Sigmoid colon (tissue), 7 donors: Measurements from ENCODE around the gene CENPU. TPM values are rescaled to one million over a fixed set of nuclear protein-coding genes. Genes with fewer than 3 reads are reported as not detected.

Source experiments
- DNase-seq: peaks from one replicate; pipeline ENCODE4 v3.0.0-alpha.2; 2019
- H3K27ac ChIP-seq, 4 donors: fragments of 200-600 bp; sonication (generic); one replicate each; pipeline ENCODE4 v1.5.1; 2016 to 2019; ENCODE audit warnings: mild to moderate bottlenecking in 1 of 4
- H3K27me3 ChIP-seq, 3 donors: fragments of 200-600 bp; sonication (generic); one replicate each; pipeline ENCODE4 v1.5.1; 2019; ENCODE audit warnings: mild to moderate bottlenecking in 1 of 3
- H3K36me3 ChIP-seq, 4 donors: fragments of 200-600 bp; sonication (generic); one replicate each; pipeline ENCODE4 v1.5.1; 2016 to 2019
- H3K4me1 ChIP-seq, 4 donors: fragments of 200-600 bp; sonication (generic); one replicate each; pipeline ENCODE4 v1.5.1; 2017 to 2019
- H3K4me3 ChIP-seq, 4 donors: fragments of 200-600 bp; sonication (generic); one replicate each; pipeline ENCODE4 v1.5.1; 2017 to 2019; ENCODE audit warnings: mild to moderate bottlenecking in 2 of 4, moderate library complexity in 1 of 4
- H3K9me3 ChIP-seq, 4 donors: fragments of 200-600 bp in 3 of 4; sonication (generic) in 3 of 4; one replicate each; pipeline versions ENCODE4 v1.5.1 to v1.6.1; 2013 to 2019
- CTCF ChIP-seq, 4 experiments: fragments of 450-650 bp in 3 of 4; fragments of 200-600 bp in 1 of 4; IDR thresholded peaks; one replicate each; pipeline ENCODE4 v1.5.1; 2016 to 2019; ENCODE audit warnings: antibody characterized with exemption in 4 of 4, mild to moderate bottlenecking in 3 of 4, moderate library complexity in 2 of 4
- EP300 ChIP-seq, 4 donors: sonication (generic); formaldehyde crosslinking; IDR thresholded peaks; one replicate each; pipeline ENCODE4 v1.6.1; 2017; ENCODE audit warnings: antibody characterized with exemption in 4 of 4
- POLR2A ChIP-seq, 2 donors: fragments of 450-650 bp; IDR thresholded peaks; one replicate each; pipeline ENCODE4 v1.6.1; 2016; ENCODE audit warnings: antibody characterized with exemption in 2 of 2, mild to moderate bottlenecking in 2 of 2, moderate library complexity in 2 of 2
- POLR2AphosphoS5 ChIP-seq, 4 donors: sonication (generic); formaldehyde crosslinking; IDR thresholded peaks; one replicate each; pipeline ENCODE4 v1.6.1; 2017; ENCODE audit warnings: antibody characterized with exemption in 4 of 4
- WGBS, 2 donors: extraction: QIAGEN DNeasy Blood & Tissue Kit; methylation state at CpG; one replicate each; pipeline ENCODE4 v1.1.7; 2013; 5-methylcytosine and 5-hydroxymethylcytosine counted together
- intact Hi-C: fragments of 100-400 bp; cut with DNase I; formaldehyde crosslinking; loops from one replicate; pipeline ENCODE4 v1.15.1; 2023
- polyA plus RNA-seq, 3 donors: library from polyadenylated mRNA; stranded (reverse); fragments of 200-250 nt; gene quantifications; one replicate each; pipeline ENCODE4 v1.2.3, GENCODE V29; 2013
- total RNA-seq, 4 donors: library from RNA; depleted of rRNA; stranded (reverse); fragments of >200 nt; gene quantifications; one replicate each; pipeline ENCODE4 v1.1.0, GENCODE V29; 2016
- donor health status: healthy with polysubstance abuse.
- donor health status: Bipolar disorder and iron deficiency.
- donor health status: healthy.

Gene CENPU
- total and polyA plus RNA-seq, 7 donors, result 0.95 to 14.4 (median 2.8) TPM; not detected in 1

DNA sequence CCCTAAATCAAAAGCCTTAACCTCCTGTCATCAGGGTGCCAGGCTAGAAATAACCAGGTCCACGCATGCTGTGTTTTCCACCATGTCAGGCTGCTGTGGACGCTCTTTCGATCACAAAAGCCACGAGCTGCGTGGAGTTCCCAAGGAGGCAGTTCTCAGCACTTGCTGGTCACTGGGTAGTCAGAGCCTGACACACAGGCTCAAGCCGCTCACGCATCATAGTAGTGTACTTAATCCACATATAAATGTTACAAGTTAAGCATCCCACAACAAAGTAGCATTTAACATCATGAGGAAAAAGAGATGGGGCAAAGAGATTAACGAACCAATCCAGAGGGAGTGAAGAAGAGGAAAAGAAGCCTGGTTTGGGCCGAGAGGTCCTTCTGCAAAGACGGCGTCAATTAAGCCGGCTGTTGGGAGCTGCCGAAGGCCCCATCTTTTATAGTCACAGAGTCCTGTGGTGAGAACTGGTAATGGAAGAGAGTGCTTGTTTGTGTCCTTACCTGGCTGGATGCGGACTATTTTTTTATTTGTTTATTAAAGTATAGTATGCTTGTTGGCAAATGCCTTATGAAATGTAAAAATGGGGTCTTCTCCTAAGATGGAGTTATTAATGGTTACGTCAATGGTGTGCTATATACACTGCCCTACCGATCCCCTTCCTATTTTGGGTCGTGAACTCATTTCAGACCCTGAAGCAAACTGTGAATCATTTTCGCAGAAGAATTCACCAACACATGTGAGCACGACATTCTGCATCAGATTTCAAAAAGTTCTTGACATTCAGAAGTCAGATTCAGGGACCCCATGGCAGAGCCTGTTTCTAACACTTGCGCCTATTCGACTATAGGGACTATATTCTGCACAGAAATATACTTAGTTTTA lies 83.7 kb downstream of the CENPU start:
- no peak for TF ChIP-seq EP300 (IDR thresholded peaks at IDR 0.05)
- TF ChIP-seq POLR2AphosphoS5 (IDR thresholded peaks at IDR 0.05), result no peak
- no peak for TF ChIP-seq CTCF (IDR thresholded peaks at IDR 0.05)
- TF ChIP-seq POLR2A (IDR thresholded peaks at IDR 0.05), result no peak
- Histone ChIP-seq H3K4me3 (peak overlapping the region; percentile 64 to 86 (median 82)), H3K9me3 (no peaks in the 10 kb centered on the region), H3K27ac (peak overlapping the region; percentile 94 to 100 (median 97)), H3K36me3 (peaks cover 0 to 7% (median 0%) of the 10 kb centered on the region in 4 donors), H3K27me3 (no peaks in the 10 kb centered on the region), H3K4me1 (peaks cover 0 to 42% (median 34%) of the 10 kb centered on the region in 4 donors)
- WGBS, 2 donors, result 31 to 35% methylated on average over 21 of the region's 21 CpGs
- peak; percentile 66 for DNase-seq
- intact Hi-C loops, result loop anchor here (1.0 to 5.0 kb wide), 6 partner anchors 85 to 386 kb away; partner anchors contain the start of genes CENPU and IRF2

GRCh38 chr4:184649026-184649970 lies 84.6 kb downstream of the CENPU start, which contains the start of the genes CASP3 and PRIMPOL:
TSS of gene CASP3 (minus strand) at chr4:184649447. CDS start at chr4:184638453, 10,994 bp downstream.
TSS of gene PRIMPOL (plus strand) at chr4:184649738. CDS start at chr4:184657141, 7,403 bp downstream.
- peak; percentile 98 for DNase-seq
- intact Hi-C loops, result loop anchor here (1.0 to 5.0 kb wide), 6 partner anchors 86 to 385 kb away; partner anchors contain the start of genes CENPU and IRF2
- H3K36me3 ChIP-seq, result peaks cover 0 to 7% (median 0%) of the 10 kb centered on the region in 4 donors
- H3K4me1 ChIP-seq, result peaks cover 0 to 49% (median 34%) of the 10 kb centered on the region in 4 donors
- TF ChIP-seq EP300 (IDR thresholded peaks at IDR 0.05), result no peak
- peak in 1 of 4 experiments; percentile 17 for TF ChIP-seq CTCF (IDR thresholded peaks at IDR 0.05)
- TF ChIP-seq POLR2AphosphoS5 (IDR thresholded peaks at IDR 0.05), result peak; percentile 92 to 98 (median 96)
- peak; percentile 82 to 83 for TF ChIP-seq POLR2A (IDR thresholded peaks at IDR 0.05)
- H3K9me3 ChIP-seq, result no peaks in the 10 kb centered on the region
- WGBS, 2 donors, result 1% methylated on average over 90 of the region's 90 CpGs
- peak within 1 kb of the TSS; percentile 78 to 87 (median 86) for H3K4me3 ChIP-seq
- H3K27me3 ChIP-seq, result no peaks in the 10 kb centered on the region
- H3K27ac ChIP-seq, result peak within 1 kb of the TSS; percentile 94 to 100 (median 97)

DNA sequence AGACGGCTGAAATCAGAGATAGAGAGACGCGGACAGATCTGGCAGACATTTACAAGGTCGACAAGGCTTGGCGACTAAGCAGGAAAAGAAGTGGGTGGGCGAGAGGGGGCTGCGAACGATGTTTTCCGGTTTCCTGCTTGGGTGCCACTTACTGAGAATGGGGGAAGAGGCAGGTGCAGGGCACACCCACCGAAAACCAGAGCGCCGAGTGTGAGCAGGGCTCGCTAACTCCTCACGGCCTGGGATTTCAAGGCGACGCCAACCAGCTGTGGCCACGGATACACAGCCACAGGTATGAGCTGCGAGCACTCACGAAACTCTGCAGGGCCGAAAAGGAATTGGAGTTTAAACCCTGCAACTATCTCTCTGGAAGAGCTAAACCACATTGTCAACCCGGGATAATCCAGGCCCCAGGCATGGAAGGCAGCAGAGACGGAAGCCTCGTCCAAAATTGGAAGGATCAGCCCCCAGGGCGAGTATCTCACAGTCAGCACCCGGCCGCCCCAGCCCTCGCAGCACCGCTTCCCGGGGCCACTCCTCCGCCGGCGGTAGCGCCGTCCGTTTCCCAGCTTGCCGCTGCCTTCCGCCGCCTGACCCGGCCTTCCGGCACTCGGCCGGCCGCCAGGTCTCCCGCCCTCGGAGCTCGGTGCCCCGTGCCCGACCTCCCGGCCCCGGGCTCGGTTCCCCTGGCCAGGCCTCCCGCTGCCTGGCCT lies 85.4 kb downstream of the CENPU start:
- peak; percentile 87 for DNase-seq
- peak in 3 of 4 donors; percentile 13 to 40 (median 27) for TF ChIP-seq POLR2AphosphoS5 (IDR thresholded peaks at IDR 0.05)
- no peak for TF ChIP-seq EP300 (IDR thresholded peaks at IDR 0.05)
- no peaks in the 10 kb centered on the region for H3K27me3 ChIP-seq
- H3K9me3 ChIP-seq, result no peaks in the 10 kb centered on the region
- H3K4me3 ChIP-seq, result peak overlapping the region; percentile 78 to 87 (median 86)
- peaks cover 0 to 55% (median 36%) of the 10 kb centered on the region in 4 donors for H3K4me1 ChIP-seq
- peak overlapping the region; percentile 94 to 100 (median 97) for H3K27ac ChIP-seq
- intact Hi-C loops, result loop anchor here (1.0 to 5.0 kb wide), 6 partner anchors 86 to 384 kb away; partner anchors contain the start of genes CENPU and IRF2
- no peaks in the 10 kb centered on the region for H3K36me3 ChIP-seq
- WGBS, 2 donors, result 0 to 1% methylated on average over 52 of the region's 52 CpGs

DNA sequence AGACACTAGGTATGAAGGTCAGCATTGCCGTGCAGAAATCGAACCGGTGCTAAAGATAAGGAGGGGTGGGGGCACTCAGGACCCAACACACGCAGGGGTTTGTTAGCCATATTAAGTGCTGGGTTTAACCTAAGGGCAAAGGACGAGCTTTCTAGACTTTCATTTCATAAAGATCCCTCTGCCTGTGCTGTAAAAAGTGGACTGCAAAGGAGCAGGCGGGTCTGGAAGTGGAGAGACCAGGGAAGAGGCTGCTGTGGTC lies 85.9 kb downstream of the CENPU start:
- Histone ChIP-seq H3K4me1 (peaks cover 0 to 55% (median 36%) of the 10 kb centered on the region in 4 donors), H3K36me3 (no peaks in the 10 kb centered on the region), H3K4me3 (peak overlapping the region; percentile 78 to 87 (median 86)), H3K27ac (peak overlapping the region; percentile 94 to 100 (median 97)), H3K27me3 (no peaks in the 10 kb centered on the region), H3K9me3 (no peaks in the 10 kb centered on the region)
- DNase-seq, result no peak
- WGBS, 2 donors, result 2 to 6% methylated on average over 6 of the region's 6 CpGs
- TF ChIP-seq CTCF (IDR thresholded peaks at IDR 0.05), result no peak
- TF ChIP-seq POLR2A (IDR thresholded peaks at IDR 0.05), result no peak
- no peak for TF ChIP-seq POLR2AphosphoS5 (IDR thresholded peaks at IDR 0.05)
- TF ChIP-seq EP300 (IDR thresholded peaks at IDR 0.05), result no peak
- intact Hi-C loops, result loop anchor here (2.0 to 5.0 kb wide), 4 partner anchors 87 to 179 kb away; partner anchors contain the start of genes CENPU and IRF2
